Caco-2 (cell line): ENCODE data around the gene FJX1. TPM values are rescaled to one million over a fixed set of nuclear protein-coding genes. Genes with fewer than 3 reads are reported as not detected.
"Not testable (repeated sequence)": the region's sequence is repeated elsewhere in the genome, so short reads cannot be mapped to it uniquely, and the experiment has no call there.

Experiments used
- BruUV-seq: library from RNA; stranded (reverse); fragments of 400-500 nt; replicated peaks from 2 replicates; lab custom pipeline; 2021; lab: Mats Ljungman, UMichigan
- CTCF ChIA-PET: fragments of 300-600 bp; sonication (Branson Sonifier 250); formaldehyde crosslinking; loops from one replicate; lab custom pipeline; 2022; ENCODE audit warnings: antibody characterized with exemption; lab: Charles Lee
- POLR2A ChIA-PET: fragments of 300-600 bp; sonication (Branson Sonifier 250); formaldehyde crosslinking; loops from one replicate; lab custom pipeline; 2022; ENCODE audit warnings: antibody characterized with exemption; lab: Charles Lee
- DNase-seq, 2 experiments: peaks; one replicate each; pipeline versions ENCODE4 v3.0.0 to v3.0.0-alpha.2; 2020 to 2022
- H3K27me3 ChIP-seq: replicated peaks from 2 replicates; pipeline ENCODE4 v1.6.0; 2011; ENCODE audit warnings: low read length; ENCODE audit not compliant: control insufficient read depth, insufficient read depth
- H3K36me3 ChIP-seq: 2 replicates; pipeline ENCODE4 v1.5.1; 2011; ENCODE audit warnings: low read length; ENCODE audit not compliant: control insufficient read depth, insufficient read depth
- H3K4me1 ChIP-seq: fragments of 250-450 bp; sonication (Bioruptor Pico); 2 replicates; pipeline ENCODE4 v1.5.1; 2020; ENCODE audit warnings: mild to moderate bottlenecking
- H3K4me3 ChIP-seq: 2 replicates; pipeline ENCODE4 v1.5.1; 2011; ENCODE audit warnings: low read depth, mild to moderate bottlenecking, control low read depth, low read length
- H3K9me3 ChIP-seq: fragments of 250-450 bp; sonication (Bioruptor Pico); 2 replicates; pipeline ENCODE4 v1.5.1; 2020; ENCODE audit warnings: mild to moderate bottlenecking, moderate library complexity
- H3K27ac Mint-ChIP-seq: one replicate; pipeline ENCODE4 v1.8.0; 2022; ENCODE audit warnings: mixed read lengths; ENCODE audit not compliant: unreplicated experiment
- H3K27me3 Mint-ChIP-seq: one replicate; pipeline ENCODE4 v1.8.0; 2022; ENCODE audit warnings: mixed read lengths; ENCODE audit not compliant: insufficient read depth, unreplicated experiment
- H3K36me3 Mint-ChIP-seq: one replicate; pipeline ENCODE4 v1.8.0; 2022; ENCODE audit warnings: mild to moderate bottlenecking, mixed read lengths; ENCODE audit not compliant: insufficient read depth, unreplicated experiment
- H3K4me1 Mint-ChIP-seq: one replicate; pipeline ENCODE4 v1.8.0; 2022; ENCODE audit warnings: low read depth, mixed read lengths; ENCODE audit not compliant: unreplicated experiment
- H3K4me3 Mint-ChIP-seq: one replicate; pipeline ENCODE4 v1.8.0; 2022; ENCODE audit warnings: mild to moderate bottlenecking, moderate library complexity, mixed read lengths; ENCODE audit not compliant: unreplicated experiment
- H3K9me3 Mint-ChIP-seq: one replicate; pipeline ENCODE4 v1.8.0; 2022; ENCODE audit warnings: mixed read lengths; ENCODE audit not compliant: unreplicated experiment
- intact Hi-C: fragments of 100-400 bp; cut with micrococcal nuclease; formaldehyde crosslinking; loops from one replicate; pipeline ENCODE4 v1.10.0; 2022; ENCODE audit not compliant: unreplicated experiment
- total RNA-seq: library from RNA; stranded (reverse); gene quantifications from 2 replicates; pipeline ENCODE4 v1.2.3, GENCODE V29; 2022
- TF ChIP-seq, protein P1 (sequence below), 2 experiments: fragments of 200-600 bp in 1 of 2; IDR thresholded peaks; 1 replicate in 1 of 2; 2 replicates in 1 of 2; pipeline versions ENCODE4 v1.5.1 to v1.8.0; 2011 to 2022; ENCODE audit warnings: antibody characterized with exemption in 1 of 2, control low read depth in 1 of 2, inconsistent platforms in 1 of 2, low read depth in 1 of 2, low read length in 1 of 2, mild to moderate bottlenecking in 1 of 2, moderate library complexity in 1 of 2; ENCODE audit not compliant: insufficient read depth in 1 of 2, severe bottlenecking in 1 of 2, unreplicated experiment in 1 of 2

FJX1 gene
- total RNA-seq, 1 experiment from 2014 or later = 14.4 TPM

DNA sequence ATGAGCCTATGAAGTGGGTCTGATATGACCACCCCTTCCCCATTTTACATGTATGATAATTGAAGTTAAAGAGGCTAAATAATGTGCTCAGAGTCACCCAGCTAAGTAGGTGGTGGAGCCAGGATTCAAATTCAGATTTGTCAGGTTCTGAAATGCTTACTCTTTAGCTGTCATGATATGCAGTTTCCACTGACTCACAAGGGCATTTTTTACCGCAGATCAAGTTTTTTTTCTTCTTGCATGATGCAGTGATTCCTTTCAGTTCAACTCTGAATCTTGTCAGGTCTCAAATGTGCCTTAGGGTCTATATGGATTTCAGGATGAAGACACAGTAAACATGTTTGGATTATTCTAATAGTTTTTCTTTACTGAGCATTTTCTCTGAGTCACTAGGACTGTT is 31.7 kb downstream of the FJX1 start:
- peaks cover 6% of the 10 kb centered on the region for H3K27me3 Mint-ChIP-seq

DNA sequence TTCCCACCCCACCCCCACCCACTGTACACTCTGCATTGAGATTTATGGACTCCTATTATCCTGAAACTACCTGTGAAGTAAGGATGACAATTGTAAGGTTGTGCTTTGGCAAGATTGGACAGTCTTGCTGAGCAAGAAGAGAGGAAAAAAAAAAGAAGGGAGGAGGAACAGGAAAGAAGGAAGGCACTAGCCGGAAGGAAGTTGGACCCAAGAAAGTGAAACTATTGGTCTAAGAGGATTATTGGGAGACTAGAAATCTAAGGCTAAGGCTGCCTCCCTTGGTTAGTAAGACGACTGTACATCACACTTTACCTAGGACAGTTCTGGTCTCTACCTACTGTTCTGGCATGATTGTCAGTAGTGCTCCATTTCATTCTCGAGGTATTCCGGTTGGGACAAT is 32.2 kb downstream of the FJX1 start:
- no peaks in the 10 kb centered on the region for H3K4me1 ChIP-seq
- H3K9me3 ChIP-seq = no peaks in the 10 kb centered on the region
- ChIA-PET CTCF (no interaction called here), POLR2A (no interaction called here)
- no peaks in the 10 kb centered on the region for H3K36me3 ChIP-seq
- intact Hi-C loops = no loop called here
- Mint-ChIP-seq H3K4me3 (no peak overlapping the region), H3K9me3 (no peaks in the 10 kb centered on the region), H3K27ac (no peak overlapping the region), H3K36me3 (peaks cover 5% of the 10 kb centered on the region), H3K4me1 (no peaks in the 10 kb centered on the region), H3K27me3 (peaks cover 6% of the 10 kb centered on the region)
- BruUV-seq = no TSS peak
- no peak for DNase-seq
- no peaks in the 10 kb centered on the region for H3K27me3 ChIP-seq
- TF ChIP-seq, protein P1, sequence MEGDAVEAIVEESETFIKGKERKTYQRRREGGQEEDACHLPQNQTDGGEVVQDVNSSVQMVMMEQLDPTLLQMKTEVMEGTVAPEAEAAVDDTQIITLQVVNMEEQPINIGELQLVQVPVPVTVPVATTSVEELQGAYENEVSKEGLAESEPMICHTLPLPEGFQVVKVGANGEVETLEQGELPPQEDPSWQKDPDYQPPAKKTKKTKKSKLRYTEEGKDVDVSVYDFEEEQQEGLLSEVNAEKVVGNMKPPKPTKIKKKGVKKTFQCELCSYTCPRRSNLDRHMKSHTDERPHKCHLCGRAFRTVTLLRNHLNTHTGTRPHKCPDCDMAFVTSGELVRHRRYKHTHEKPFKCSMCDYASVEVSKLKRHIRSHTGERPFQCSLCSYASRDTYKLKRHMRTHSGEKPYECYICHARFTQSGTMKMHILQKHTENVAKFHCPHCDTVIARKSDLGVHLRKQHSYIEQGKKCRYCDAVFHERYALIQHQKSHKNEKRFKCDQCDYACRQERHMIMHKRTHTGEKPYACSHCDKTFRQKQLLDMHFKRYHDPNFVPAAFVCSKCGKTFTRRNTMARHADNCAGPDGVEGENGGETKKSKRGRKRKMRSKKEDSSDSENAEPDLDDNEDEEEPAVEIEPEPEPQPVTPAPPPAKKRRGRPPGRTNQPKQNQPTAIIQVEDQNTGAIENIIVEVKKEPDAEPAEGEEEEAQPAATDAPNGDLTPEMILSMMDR (IDR thresholded peaks at IDR 0.05; ENCODE audit: insufficient read depth in 1 of 2, low read depth in 1 of 2, low read length in 1 of 2, severe bottlenecking in 1 of 2, unreplicated experiment in 1 of 2) = no peak
- no peak overlapping the region for H3K4me3 ChIP-seq

More for the DNA sequence above, 31.7 kb downstream of the FJX1 start:
- no peaks in the 10 kb centered on the region for H3K36me3 ChIP-seq
- H3K27ac Mint-ChIP-seq = no peak overlapping the region
- ChIA-PET CTCF (no interaction called here), POLR2A (no interaction called here)
- TF ChIP-seq, protein P1 (IDR thresholded peaks at IDR 0.05; ENCODE audit: insufficient read depth in 1 of 2, low read depth in 1 of 2, low read length in 1 of 2, severe bottlenecking in 1 of 2, unreplicated experiment in 1 of 2) = no peak
- H3K4me3 ChIP-seq = no peak overlapping the region
- H3K36me3 Mint-ChIP-seq = peaks cover 5% of the 10 kb centered on the region
- no peak for DNase-seq
- intact Hi-C loops = no loop called here
- H3K9me3 Mint-ChIP-seq = no peaks in the 10 kb centered on the region
- H3K4me1 ChIP-seq = no peaks in the 10 kb centered on the region
- H3K4me1 Mint-ChIP-seq = no peaks in the 10 kb centered on the region
- H3K9me3 ChIP-seq = no peaks in the 10 kb centered on the region
- no peak overlapping the region for H3K4me3 Mint-ChIP-seq
- no peaks in the 10 kb centered on the region for H3K27me3 ChIP-seq
- no TSS peak for BruUV-seq

DNA sequence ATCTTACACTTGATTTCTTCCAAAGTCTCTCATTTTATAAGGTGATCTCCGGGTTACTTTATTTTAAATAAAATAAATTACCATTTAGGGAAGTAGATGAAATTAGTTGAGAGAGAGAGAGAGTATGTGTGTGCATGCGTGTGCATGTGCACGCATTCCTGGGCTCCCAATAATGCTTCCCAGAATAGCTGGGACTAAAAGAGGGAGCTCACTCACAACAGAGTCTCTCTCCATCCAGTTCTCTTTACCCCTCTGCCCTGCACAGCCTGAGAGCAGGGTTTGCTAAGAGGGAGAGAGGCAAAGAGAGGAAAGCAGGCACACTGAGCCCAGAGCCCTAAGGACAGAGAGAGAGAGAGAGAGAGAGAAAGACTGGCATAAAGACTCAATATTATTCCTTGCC is 33.0 kb downstream of the FJX1 start:
- H3K4me3 Mint-ChIP-seq = no peak overlapping the region
- H3K36me3 ChIP-seq = no peaks in the 10 kb centered on the region
- DNase-seq = no peak
- no peak overlapping the region for H3K27ac Mint-ChIP-seq
- TF ChIP-seq, protein P1 (IDR thresholded peaks at IDR 0.05; ENCODE audit: insufficient read depth in 1 of 2, low read depth in 1 of 2, low read length in 1 of 2, severe bottlenecking in 1 of 2, unreplicated experiment in 1 of 2) = no peak
- no peaks in the 10 kb centered on the region for H3K4me1 ChIP-seq
- H3K9me3 ChIP-seq = no peaks in the 10 kb centered on the region
- POLR2A ChIA-PET = no interaction called here
- peaks cover 5% of the 10 kb centered on the region for H3K36me3 Mint-ChIP-seq
- no peaks in the 10 kb centered on the region for H3K4me1 Mint-ChIP-seq
- no peak overlapping the region for H3K4me3 ChIP-seq
- H3K27me3 Mint-ChIP-seq = peaks cover 6% of the 10 kb centered on the region
- CTCF ChIA-PET = no interaction called here
- no peaks in the 10 kb centered on the region for H3K27me3 ChIP-seq
- no TSS peak for BruUV-seq
- intact Hi-C loops = no loop called here
- H3K9me3 Mint-ChIP-seq = no peaks in the 10 kb centered on the region

DNA sequence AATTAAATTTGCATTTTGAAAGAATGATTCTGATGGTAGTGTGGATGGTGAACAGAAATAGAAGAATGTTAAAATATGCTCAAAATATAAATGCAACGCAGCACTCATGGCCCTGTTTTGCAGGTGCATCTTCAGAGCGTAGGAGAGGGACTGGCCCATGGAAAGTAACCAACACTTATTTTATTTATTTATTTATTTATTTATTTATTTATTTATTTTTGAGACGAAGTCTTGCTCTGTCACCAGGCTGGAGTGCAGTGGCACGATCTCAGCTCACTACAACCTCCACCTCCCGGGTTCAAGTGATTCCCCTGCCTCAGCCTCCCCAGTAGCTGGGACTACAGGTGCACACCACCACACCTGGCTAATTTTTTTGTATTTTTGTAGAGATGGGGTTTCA is 34.5 kb downstream of the FJX1 start:
- POLR2A ChIA-PET, H3K9me3 Mint-ChIP-seq, H3K4me3 Mint-ChIP-seq, H3K36me3 Mint-ChIP-seq, BruUV-seq, H3K4me1 Mint-ChIP-seq, DNase-seq, intact Hi-C loops, H3K27me3 Mint-ChIP-seq, H3K4me3 ChIP-seq, H3K27me3 ChIP-seq, H3K9me3 ChIP-seq, H3K36me3 ChIP-seq, H3K27ac Mint-ChIP-seq, CTCF ChIA-PET, H3K4me1 ChIP-seq: not testable (repeated sequence)
